ENCODE measurements around the gene ITPRIPL1.

DNA sequence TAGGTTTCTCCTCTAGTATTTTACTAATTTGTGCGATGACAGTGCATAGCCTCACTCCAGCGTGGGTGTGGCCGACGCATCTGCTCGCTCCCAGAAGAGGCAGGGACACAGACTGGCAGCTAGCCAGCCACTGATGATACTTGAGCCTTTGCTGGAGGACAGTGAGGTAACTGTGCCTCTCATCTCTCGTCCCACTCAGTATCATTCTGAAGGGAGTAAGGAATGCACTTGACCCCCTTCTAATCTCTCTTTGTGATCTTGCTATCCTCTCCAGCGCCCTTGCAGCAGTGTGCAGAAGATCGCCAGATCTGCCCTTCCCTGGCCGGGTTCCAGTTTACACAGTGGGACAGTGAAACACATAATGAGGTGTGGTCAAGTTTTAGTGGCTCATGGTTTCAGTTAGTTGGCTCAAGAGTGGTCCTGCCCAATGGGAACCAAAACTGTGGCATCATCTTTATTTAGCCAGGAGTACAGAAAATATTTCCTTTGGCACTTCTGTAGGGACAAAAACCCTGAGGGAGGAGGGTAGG lies 28.0 kb downstream of the ITPRIPL1 start:
- TF ChIP-seq POLR2A (IDR thresholded peaks at IDR 0.05), result no peak
- TF ChIP-seq, protein P1, sequence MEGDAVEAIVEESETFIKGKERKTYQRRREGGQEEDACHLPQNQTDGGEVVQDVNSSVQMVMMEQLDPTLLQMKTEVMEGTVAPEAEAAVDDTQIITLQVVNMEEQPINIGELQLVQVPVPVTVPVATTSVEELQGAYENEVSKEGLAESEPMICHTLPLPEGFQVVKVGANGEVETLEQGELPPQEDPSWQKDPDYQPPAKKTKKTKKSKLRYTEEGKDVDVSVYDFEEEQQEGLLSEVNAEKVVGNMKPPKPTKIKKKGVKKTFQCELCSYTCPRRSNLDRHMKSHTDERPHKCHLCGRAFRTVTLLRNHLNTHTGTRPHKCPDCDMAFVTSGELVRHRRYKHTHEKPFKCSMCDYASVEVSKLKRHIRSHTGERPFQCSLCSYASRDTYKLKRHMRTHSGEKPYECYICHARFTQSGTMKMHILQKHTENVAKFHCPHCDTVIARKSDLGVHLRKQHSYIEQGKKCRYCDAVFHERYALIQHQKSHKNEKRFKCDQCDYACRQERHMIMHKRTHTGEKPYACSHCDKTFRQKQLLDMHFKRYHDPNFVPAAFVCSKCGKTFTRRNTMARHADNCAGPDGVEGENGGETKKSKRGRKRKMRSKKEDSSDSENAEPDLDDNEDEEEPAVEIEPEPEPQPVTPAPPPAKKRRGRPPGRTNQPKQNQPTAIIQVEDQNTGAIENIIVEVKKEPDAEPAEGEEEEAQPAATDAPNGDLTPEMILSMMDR (IDR thresholded peaks at IDR 0.05), result no peak
